GM21825 (cell line): ENCODE data around the gene PGBD1.
"Not testable (repeated sequence)": the region's sequence is repeated elsewhere in the genome, so short reads cannot be mapped to it uniquely, and the experiment has no call there.

ENCODE experiments used
- ATAC-seq: cut with Tn5 transposase; IDR thresholded peaks from one replicate; pipeline ENCODE4 v1.9.1; 2021; ENCODE audit warnings: mild to moderate bottlenecking, moderate library complexity; ENCODE audit not compliant: unreplicated experiment

Gene PGBD1

GRCh38 chr6:28266962-28267694, 14.2 kb upstream of the PGBD1 start, which contains the start of gene ZSCAN26:
TSS of gene ZSCAN26 (plus strand) at chr6:28267143. CDS start at chr6:28271920, 4,777 bp downstream.
- peak; percentile 86 for ATAC-seq

- ATAC-seq, result no peak
Measured at GRCh38 chr6:28267695-28268059, 13.7 kb upstream of the PGBD1 start.

- no peak for ATAC-seq
Measured at GRCh38 chr6:28269492-28269891, 11.9 kb upstream of the PGBD1 start.

- no peak for ATAC-seq
Measured at GRCh38 chr6:28274888-28275287, 6.5 kb upstream of the PGBD1 start.

GRCh38 chr6:28277746-28278145, 3.6 kb upstream of the PGBD1 start:
- no peak for ATAC-seq

GRCh38 chr6:28280595-28281287, 631 bp upstream of the PGBD1 start:
- ATAC-seq, result no peak

- ATAC-seq, result no peak
Measured at GRCh38 chr6:28282926-28283325, 1.6 kb downstream of the PGBD1 start.

GRCh38 chr6:28291573-28291972, 10.2 kb downstream of the PGBD1 start:
- no peak for ATAC-seq

GRCh38 chr6:28295326-28295725, 14.0 kb downstream of the PGBD1 start:
- ATAC-seq, result no peak

- no peak for ATAC-seq
Measured at GRCh38 chr6:28296520-28297060, 15.2 kb downstream of the PGBD1 start.

GRCh38 chr6:28303570-28303969, 22.2 kb downstream of the PGBD1 start:
- ATAC-seq, result no peak

GRCh38 chr6:28306363-28306762, 25.0 kb downstream of the PGBD1 start:
- not testable (repeated sequence) for ATAC-seq

GRCh38 chr6:28311139-28311823, 29.9 kb downstream of the PGBD1 start:
- ATAC-seq, result no peak

- ATAC-seq, result no peak
Measured at GRCh38 chr6:28312939-28313338, 31.6 kb downstream of the PGBD1 start.

- no peak for ATAC-seq
Measured at GRCh38 chr6:28315628-28316027, 34.3 kb downstream of the PGBD1 start.

GRCh38 chr6:28317866-28318265, 36.5 kb downstream of the PGBD1 start:
- ATAC-seq, result not testable (repeated sequence)

GRCh38 chr6:28322661-28323060, 41.3 kb downstream of the PGBD1 start:
- ATAC-seq, result no peak

- no peak for ATAC-seq
Measured at GRCh38 chr6:28323813-28324424, 42.5 kb downstream of the PGBD1 start.

- ATAC-seq, result no peak
Measured at GRCh38 chr6:28326371-28326948, 45.1 kb downstream of the PGBD1 start.

GRCh38 chr6:28330041-28330440, 48.7 kb downstream of the PGBD1 start:
- ATAC-seq, result no peak

GRCh38 chr6:28333047-28333446, 51.7 kb downstream of the PGBD1 start:
- no peak for ATAC-seq
